Large intestine (tissue), 3 donors: Measurements from ENCODE around the gene WDR18. TPM values are rescaled to one million over a fixed set of nuclear protein-coding genes. Genes with fewer than 3 reads are reported as not detected.
"Not testable (repeated sequence)": the region's sequence is repeated elsewhere in the genome, so short reads cannot be mapped to it uniquely, and the experiment has no call there.

Experiments used
- DNase-seq, 2 donors: peaks; one replicate each; pipeline versions ENCODE4 v3.0.0 to v3.0.0-alpha.2; 2013
- H3K27ac ChIP-seq: one replicate; pipeline ENCODE4 v1.5.1; 2013; ENCODE audit warnings: low read length
- H3K27me3 ChIP-seq: 2 replicates; pipeline ENCODE4 v1.6.1; 2013; ENCODE audit warnings: low read length; ENCODE audit not compliant: control insufficient read depth, insufficient read depth
- H3K36me3 ChIP-seq: 2 replicates; pipeline ENCODE4 v1.6.1; 2013; ENCODE audit warnings: low read length; ENCODE audit not compliant: control insufficient read depth, insufficient read depth
- H3K4me1 ChIP-seq: one replicate; pipeline ENCODE4 v1.6.1; 2013; ENCODE audit warnings: low read length; ENCODE audit not compliant: control insufficient read depth, insufficient read depth
- H3K4me3 ChIP-seq: one replicate; pipeline ENCODE4 v1.5.1; 2013; ENCODE audit warnings: low read length
- H3K9me3 ChIP-seq: one replicate; pipeline ENCODE4 v1.6.1; 2013; ENCODE audit warnings: mild to moderate bottlenecking, low read depth, low read length, moderate library complexity; ENCODE audit not compliant: control insufficient read depth
- WGBS: methylation state at CpG from one replicate; pipeline ENCODE4 v1.1.5; 2013; ENCODE audit warnings: low lambda C conversion rate; ENCODE audit not compliant: insufficient coverage; 5-methylcytosine and 5-hydroxymethylcytosine counted together
- polyA plus RNA-seq: library from polyadenylated mRNA; unstranded; fragments of 120-200 nt; gene quantifications from one replicate; pipeline ENCODE4 v1.2.1, GENCODE V29; 2013

WDR18 gene
- polyA plus RNA-seq, 1 donor, result 33.7 TPM

DNA sequence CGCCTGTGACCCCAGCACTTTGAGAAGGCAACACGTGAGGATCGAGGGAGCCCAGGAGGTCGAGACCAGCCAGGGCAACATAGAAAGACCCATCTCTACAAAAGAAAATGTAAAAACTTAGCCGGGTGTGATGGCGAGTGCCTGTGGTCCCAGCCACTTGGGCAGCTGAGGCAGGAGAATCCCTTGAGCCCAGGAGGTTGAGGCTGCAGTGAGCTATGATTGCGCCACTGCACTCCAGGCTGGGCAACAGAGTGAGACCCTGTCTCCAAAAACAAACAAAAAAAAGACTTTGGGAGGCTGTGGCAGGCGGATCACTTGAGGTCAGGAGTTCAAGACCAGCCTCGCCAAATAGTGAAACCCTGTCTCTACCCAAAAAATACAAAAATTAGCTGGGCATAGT lies 26.6 kb upstream of the WDR18 start:
- not testable (repeated sequence) for H3K9me3 ChIP-seq, H3K4me3 ChIP-seq, H3K27me3 ChIP-seq, DNase-seq
- Histone ChIP-seq H3K36me3 (peaks cover 33% of the 10 kb centered on the region), H3K27ac (peak overlapping the region; percentile 98), H3K4me1 (peaks cover 80% of the 10 kb centered on the region)
- WGBS, result 100% methylated on average over 1 of the region's 9 CpGs

DNA sequence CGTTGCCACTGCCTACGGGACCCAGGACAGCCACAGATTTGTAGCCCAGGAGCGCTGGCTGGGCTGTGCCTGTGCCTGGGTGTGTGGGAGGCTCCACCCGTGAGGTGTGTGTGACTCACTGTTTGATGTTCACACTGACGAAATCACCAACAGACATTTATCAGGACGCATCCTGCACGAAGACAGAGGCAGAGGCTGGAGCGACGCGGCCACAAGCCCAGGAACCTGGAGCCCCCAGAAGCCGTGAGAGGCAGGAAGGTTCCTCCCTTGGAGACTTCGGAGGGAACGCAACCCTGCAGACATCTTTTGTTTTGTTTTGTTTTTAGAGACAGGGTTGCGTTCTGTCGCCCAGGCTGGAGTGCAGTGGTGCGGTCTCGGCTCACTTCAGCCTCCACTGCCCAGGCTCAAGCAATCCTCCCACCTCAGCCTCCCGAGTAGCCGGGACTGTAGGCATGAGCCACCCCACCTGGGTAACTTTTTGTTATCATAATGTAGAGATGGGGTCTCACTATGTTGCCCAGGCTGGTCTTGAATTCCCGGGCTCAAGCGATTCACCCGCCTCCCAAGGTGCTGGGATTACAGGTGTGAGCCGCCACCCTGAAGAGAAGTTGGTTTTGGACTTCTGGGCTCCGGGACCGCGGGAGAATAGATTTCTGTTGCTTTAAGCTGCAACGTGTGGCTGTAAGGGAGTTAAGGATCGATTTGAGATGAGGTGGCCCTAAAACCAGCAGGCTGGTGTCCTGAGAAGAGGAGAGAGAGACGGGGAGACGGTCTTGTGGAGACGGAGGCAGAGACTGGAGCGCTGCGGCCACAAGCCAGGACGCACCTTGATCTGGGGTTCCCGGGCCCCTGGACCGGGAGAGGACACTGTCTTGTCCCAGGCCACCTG lies 24.9 kb upstream of the WDR18 start:
- H3K36me3 ChIP-seq, result peaks cover 49% of the 10 kb centered on the region
- no peaks in the 10 kb centered on the region for H3K27me3 ChIP-seq
- H3K9me3 ChIP-seq, result peaks cover 6% of the 10 kb centered on the region
- peak overlapping the region; percentile 48 for H3K4me3 ChIP-seq
- peak overlapping the region; percentile 95 for H3K27ac ChIP-seq
- peak; percentile 77 to 85 for DNase-seq
- H3K4me1 ChIP-seq, result peaks cover 76% of the 10 kb centered on the region
- WGBS, result no CpG with 5 or more reads among the region's 36 CpGs

DNA sequence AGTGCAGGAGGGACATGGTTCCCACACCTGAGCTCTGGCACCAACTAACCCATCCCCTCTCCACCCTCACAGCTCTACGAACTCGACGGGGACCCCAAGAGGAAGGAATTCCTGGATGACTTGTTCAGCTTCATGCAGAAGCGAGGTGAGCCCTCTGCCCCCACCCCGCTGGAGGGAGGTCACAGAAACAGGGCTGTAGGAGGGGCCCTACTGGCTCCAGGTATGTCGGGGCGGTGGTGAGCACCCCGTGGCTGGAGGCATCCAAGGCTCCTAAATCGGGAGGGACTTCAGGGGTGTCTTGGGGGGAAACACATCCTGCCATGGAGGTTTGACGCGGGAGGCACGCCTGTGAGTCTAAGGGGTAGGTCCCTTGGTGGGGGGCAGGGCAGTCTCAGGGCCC lies 24.1 kb upstream of the WDR18 start:
- Histone ChIP-seq H3K9me3 (peaks cover 12% of the 10 kb centered on the region), H3K36me3 (peaks cover 57% of the 10 kb centered on the region), H3K27me3 (no peaks in the 10 kb centered on the region), H3K4me1 (peaks cover 69% of the 10 kb centered on the region), H3K4me3 (peak overlapping the region; percentile 48), H3K27ac (peak overlapping the region; percentile 95)
- WGBS, result no CpG with 5 or more reads among the region's 12 CpGs
- DNase-seq, result peak in 1 of 2 donors; percentile 73

DNA sequence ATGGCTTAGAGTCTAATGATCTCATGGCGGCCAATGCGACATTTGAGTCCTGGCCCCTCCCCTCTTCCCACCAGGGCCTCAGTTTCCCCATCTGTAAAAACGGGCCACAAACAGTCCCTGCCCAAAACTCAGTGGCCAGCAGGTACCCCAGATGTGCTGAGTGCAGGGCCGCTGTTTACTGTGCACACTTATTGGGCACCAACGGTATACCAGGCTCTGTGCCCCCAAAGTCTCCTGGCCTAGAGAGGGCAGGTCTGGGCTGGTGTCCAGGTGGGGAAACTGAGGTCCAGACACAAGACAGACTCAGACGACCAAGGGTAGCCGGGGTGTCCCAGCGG lies 23.6 kb upstream of the WDR18 start:
- Histone ChIP-seq H3K4me3 (peak overlapping the region; percentile 48), H3K27me3 (no peaks in the 10 kb centered on the region), H3K4me1 (peaks cover 64% of the 10 kb centered on the region), H3K9me3 (peaks cover 12% of the 10 kb centered on the region), H3K27ac (peak overlapping the region; percentile 95), H3K36me3 (peaks cover 62% of the 10 kb centered on the region)
- DNase-seq, result no peak
- 60% methylated on average over 1 of the region's 8 CpGs for WGBS

DNA sequence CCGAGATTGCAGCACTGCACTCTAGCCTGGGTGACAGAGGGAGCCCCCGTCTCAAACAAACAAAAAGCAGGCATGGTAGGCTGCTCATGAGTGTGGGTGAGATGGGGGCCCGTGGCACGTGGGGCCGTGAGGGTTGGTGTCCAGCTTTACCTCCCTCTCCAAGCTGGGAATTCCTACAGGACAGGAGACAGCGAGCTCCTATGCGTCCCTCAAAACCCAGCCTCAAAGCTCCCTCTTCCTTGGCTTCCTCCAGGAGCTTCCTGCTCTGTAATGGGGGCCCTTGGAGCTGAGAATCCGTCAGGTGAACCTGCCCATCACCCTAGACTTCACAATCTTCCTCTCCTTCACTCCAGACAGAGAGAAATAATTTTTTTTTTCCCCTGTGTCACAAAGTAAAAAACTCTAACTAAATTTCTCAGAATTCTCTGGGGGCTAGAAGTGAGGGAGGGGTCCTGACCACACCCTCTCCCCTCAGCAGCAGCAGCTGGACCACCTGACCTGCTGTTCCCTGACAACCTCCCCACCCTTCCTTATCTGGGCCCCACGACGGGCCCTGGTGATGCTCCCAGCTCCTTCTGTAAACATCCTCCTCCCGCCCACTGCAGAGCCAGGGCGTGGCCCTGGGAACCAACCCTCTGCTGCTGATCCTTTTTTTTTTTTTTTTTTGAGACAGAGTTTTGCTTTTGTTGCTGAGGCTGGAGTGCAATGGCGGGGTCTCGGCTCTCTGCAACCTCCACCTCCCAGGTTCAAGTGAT lies 22.1 kb upstream of the WDR18 start:
- Histone ChIP-seq H3K4me1 (peaks cover 49% of the 10 kb centered on the region), H3K27me3 (no peaks in the 10 kb centered on the region), H3K27ac (peak overlapping the region; percentile 95), H3K9me3 (peaks cover 13% of the 10 kb centered on the region), H3K36me3 (peaks cover 75% of the 10 kb centered on the region), H3K4me3 (peak overlapping the region; percentile 0)
- no CpG with 5 or more reads among the region's 14 CpGs for whole genome bisulfite sequencing
- peak; percentile 96 to 97 for DNase-seq

DNA sequence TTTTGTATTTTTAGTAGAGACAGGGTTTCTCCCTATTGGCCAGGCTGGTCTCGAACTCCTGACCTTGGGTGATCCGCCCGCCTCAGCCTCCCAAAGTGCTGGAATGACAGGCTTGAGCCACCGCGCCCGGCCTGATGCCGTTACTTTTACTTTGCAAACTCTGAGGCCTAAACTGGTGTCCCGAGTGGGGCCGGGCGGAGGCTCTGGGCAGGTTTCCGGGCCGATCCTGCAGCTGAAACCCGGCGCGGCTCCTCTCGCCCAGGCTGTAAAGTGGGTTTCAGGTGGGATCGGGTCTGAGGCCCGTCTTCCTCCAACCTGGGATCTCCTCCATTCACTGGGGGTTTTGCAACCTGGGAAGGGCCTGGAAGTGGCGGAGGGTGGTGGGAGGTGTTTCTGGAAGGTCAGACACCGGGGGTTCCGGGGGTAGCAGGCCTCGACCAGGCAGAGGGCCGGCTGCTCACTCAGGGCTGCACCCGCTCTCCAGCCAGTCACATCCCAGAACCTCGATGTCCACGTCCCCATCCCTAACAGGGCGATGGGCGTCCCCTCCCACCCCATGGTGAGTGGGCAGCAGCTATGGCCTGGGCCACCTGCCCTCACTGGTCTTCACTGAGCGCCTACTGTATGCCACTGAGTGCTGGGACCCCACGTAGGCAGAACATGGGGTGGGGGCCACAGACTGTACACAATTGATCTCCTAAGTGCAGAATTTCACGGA lies 21.3 kb upstream of the WDR18 start:
- peak overlapping the region; percentile 95 for H3K27ac ChIP-seq
- DNase-seq, result no peak
- no peaks in the 10 kb centered on the region for H3K27me3 ChIP-seq
- peaks cover 13% of the 10 kb centered on the region for H3K9me3 ChIP-seq
- peaks cover 77% of the 10 kb centered on the region for H3K36me3 ChIP-seq
- no peak overlapping the region for H3K4me3 ChIP-seq
- WGBS, result no CpG with 5 or more reads among the region's 31 CpGs
- H3K4me1 ChIP-seq, result peaks cover 42% of the 10 kb centered on the region

DNA sequence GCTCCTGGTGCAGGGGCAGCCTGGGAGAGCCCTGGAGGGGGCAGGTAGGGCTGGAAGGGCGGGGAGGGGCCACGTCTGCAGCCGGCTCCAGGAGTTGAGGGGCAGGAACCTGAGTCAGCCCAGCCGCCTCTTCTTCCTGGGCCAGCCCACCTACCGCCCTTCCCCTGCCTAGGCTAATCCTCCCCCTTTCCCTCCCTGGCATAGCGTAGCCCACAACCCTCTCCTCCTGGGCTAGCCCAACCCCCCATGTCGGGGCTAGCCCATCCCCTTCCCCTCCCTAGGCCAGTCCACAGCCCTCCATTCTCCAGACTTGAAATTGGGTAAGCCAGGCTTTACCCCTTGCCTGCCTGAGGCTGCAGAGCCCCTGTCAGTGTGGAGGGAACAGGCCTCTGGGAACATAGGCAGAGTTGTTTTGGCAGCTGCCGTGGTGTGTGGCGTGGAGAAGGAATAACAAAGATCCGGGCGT lies 20.6 kb upstream of the WDR18 start:
- Histone ChIP-seq H3K27ac (peak overlapping the region; percentile 95), H3K36me3 (peaks cover 81% of the 10 kb centered on the region), H3K9me3 (peaks cover 16% of the 10 kb centered on the region), H3K27me3 (no peaks in the 10 kb centered on the region), H3K4me1 (peaks cover 42% of the 10 kb centered on the region), H3K4me3 (no peak overlapping the region)
- WGBS, result no CpG with 5 or more reads among the region's 11 CpGs
- DNase-seq, result peak in 1 of 2 donors; percentile 61

- Histone ChIP-seq H3K36me3 (peaks cover 82% of the 10 kb centered on the region), H3K27me3 (no peaks in the 10 kb centered on the region), H3K4me3 (no peak overlapping the region), H3K4me1 (peaks cover 40% of the 10 kb centered on the region), H3K27ac (peak overlapping the region; percentile 95), H3K9me3 (peaks cover 16% of the 10 kb centered on the region)
- no peak for DNase-seq
- WGBS, result no CpG with 5 or more reads among the region's 16 CpGs
These were observed 20.0 kb upstream of the WDR18 start for GRCh38 chr19:964116-964520.

DNA sequence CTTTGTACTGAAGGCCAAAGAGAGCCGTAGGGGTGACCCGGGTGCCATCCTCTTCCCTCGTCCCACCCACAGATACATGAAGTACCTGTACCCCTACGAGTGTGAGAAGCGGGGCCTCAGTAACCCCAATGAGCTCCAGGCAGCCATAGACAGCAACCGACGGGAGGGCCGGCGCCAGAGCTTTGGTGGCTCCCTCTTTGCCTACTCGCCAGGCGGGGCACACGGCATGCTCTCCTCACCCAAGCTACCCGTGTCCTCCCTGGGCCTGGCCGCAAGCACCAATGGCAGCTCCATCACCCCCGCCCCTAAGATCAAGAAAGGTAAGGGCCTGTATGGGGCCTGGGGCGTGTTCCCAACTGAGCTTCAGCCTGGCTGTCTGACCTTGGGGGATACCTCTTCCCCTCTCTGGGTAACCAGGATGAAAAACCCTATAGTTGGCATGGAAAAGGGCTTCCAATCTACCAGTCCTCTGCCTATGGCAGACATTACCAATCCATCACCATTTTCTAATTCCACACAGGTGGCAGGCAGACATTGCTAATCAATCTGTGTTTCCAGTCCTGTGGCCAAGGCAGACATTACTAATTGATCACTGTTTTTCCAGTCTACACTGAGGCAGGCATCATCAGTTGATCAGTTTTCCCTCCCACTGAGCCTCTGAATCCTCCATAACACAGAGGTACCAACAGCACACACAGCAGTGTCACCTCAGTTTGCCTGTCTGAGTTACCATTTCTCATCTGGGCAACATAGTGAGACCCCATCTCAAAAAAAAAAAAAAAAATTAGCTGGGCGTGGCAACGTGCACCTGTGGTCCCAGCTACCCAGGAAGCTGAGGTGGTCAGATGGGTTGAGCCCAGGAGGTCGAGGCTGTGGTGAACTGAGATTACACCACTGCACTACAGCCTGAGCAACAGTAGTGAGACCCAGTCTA lies 19.1 kb upstream of the WDR18 start:
- H3K4me3 ChIP-seq, result no peak overlapping the region
- H3K36me3 ChIP-seq, result peaks cover 82% of the 10 kb centered on the region
- WGBS, result no CpG with 5 or more reads among the region's 19 CpGs

More for the DNA sequence above, 19.1 kb upstream of the WDR18 start:
- Histone ChIP-seq H3K9me3 (peaks cover 18% of the 10 kb centered on the region), H3K4me1 (peaks cover 31% of the 10 kb centered on the region), H3K27ac (no peak overlapping the region), H3K27me3 (no peaks in the 10 kb centered on the region)
- DNase-seq, result peak in 1 of 2 donors; percentile 34
